GM12865 (cell line): ENCODE measurements around the gene ABCB10.
"Not testable (repeated sequence)": the region's sequence is repeated elsewhere in the genome, so short reads cannot be mapped to it uniquely, and the experiment has no call there.

Experiments
- DNase-seq: peaks from one replicate; pipeline ENCODE4 v3.0.0; 2010; ENCODE audit warnings: low read depth
- H3K4me3 ChIP-seq: 2 replicates; pipeline ENCODE4 v1.5.1; 2011; ENCODE audit warnings: mild to moderate bottlenecking, low read depth, low read length, control low read depth
- CTCF ChIP-seq: IDR thresholded peaks from 2 replicates; pipeline ENCODE4 v1.5.1; 2011; ENCODE audit warnings: low read length, control low read depth, low read depth, inconsistent platforms; ENCODE audit not compliant: insufficient read depth; ENCODE audit errors: missing control alignments

ABCB10 gene

GRCh38 chr1:229596925-229597699 is 38.6 kb upstream of the ABCB10 start:
- TF ChIP-seq CTCF, result no peak
- no peak overlapping the region for H3K4me3 ChIP-seq
- DNase-seq, result no peak

GRCh38 chr1:229595876-229596275 is 37.4 kb upstream of the ABCB10 start:
- DNase-seq, H3K4me3 ChIP-seq: not testable (repeated sequence)

- no peak for TF ChIP-seq CTCF
- no peak for DNase-seq
- H3K4me3 ChIP-seq, result no peak overlapping the region
Measured at GRCh38 chr1:229594227-229595008, 35.9 kb upstream of the ABCB10 start.

GRCh38 chr1:229593800-229594199 is 35.3 kb upstream of the ABCB10 start:
- DNase-seq, result no peak
- no peak overlapping the region for H3K4me3 ChIP-seq
- no peak for TF ChIP-seq CTCF

GRCh38 chr1:229590119-229590518 is 31.6 kb upstream of the ABCB10 start:
- no peak for TF ChIP-seq CTCF
- H3K4me3 ChIP-seq, result no peak overlapping the region

GRCh38 chr1:229585338-229585737 is 26.8 kb upstream of the ABCB10 start:
- H3K4me3 ChIP-seq, result no peak overlapping the region
- no peak for TF ChIP-seq CTCF
- DNase-seq, result no peak

More at GRCh38 chr1:229590119-229590518, 31.6 kb upstream of the ABCB10 start:
- no peak for DNase-seq

- TF ChIP-seq CTCF, result no peak
- H3K4me3 ChIP-seq, result no peak overlapping the region
Measured at GRCh38 chr1:229582715-229583114, 24.2 kb upstream of the ABCB10 start.

More at GRCh38 chr1:229582715-229583114, 24.2 kb upstream of the ABCB10 start:
- DNase-seq, result no peak
